ENCODE results near the gene RBM38.
A peak's percentile ranks its signal among the peaks of the same experiment; 100 is the strongest.

Gene RBM38

GRCh38 chr20:57431539-57431835 is 40.3 kb downstream of the RBM38 start:
- Histone ChIP-seq H3K36me3 (ENCODE audit: insufficient read depth, low read length) (no peaks in the 10 kb centered on the region), H3K4me3 (ENCODE audit: low read length, poor library complexity, severe bottlenecking) (no peak overlapping the region), H4K20me1 (ENCODE audit: insufficient read depth, low read length, poor library complexity, severe bottlenecking) (no peaks in the 10 kb centered on the region), H3K9me2 (replicated peaks; ENCODE audit: low read depth, low read length) (no peaks in the 10 kb centered on the region), H3K9ac (ENCODE audit: low read depth, low read length, poor library complexity, severe bottlenecking) (no peak overlapping the region), H3K9me3 (ENCODE audit: insufficient read depth, low read depth, low read length) (no peaks in the 10 kb centered on the region), H3F3A (ENCODE audit: low read depth) (peaks cover 8% of the 10 kb centered on the region; the same call in 1 of the 2 replicates), H3K4me2 (ENCODE audit: low read depth, low read length, poor library complexity, severe bottlenecking) (no peak overlapping the region), H3K4me1 (ENCODE audit: insufficient read depth, low read length, poor library complexity, severe bottlenecking) (peaks cover 54% of the 10 kb centered on the region), H2AFZ (ENCODE audit: low read length) (no peak overlapping the region), H3K27me3 (ENCODE audit: insufficient read depth, low read length, poor library complexity, severe bottlenecking) (no peaks in the 10 kb centered on the region), H3K79me2 (ENCODE audit: insufficient read depth, low read length) (no peaks in the 10 kb centered on the region)
- TF ChIP-seq EZH2phosphoT487 (IDR thresholded peaks at IDR 0.05; ENCODE audit: borderline replicate concordance) = no peak
- TF ChIP-seq CTCF (conservative IDR thresholded peaks at IDR 0.05; ENCODE audit: low read length) = no peak

- H3K9me2 ChIP-seq (replicated peaks; ENCODE audit: low read depth, low read length) = no peaks in the 10 kb centered on the region
- H4K20me1 ChIP-seq (ENCODE audit: insufficient read depth, low read length, poor library complexity, severe bottlenecking) = no peaks in the 10 kb centered on the region
- H3K4me2 ChIP-seq (ENCODE audit: low read depth, low read length, poor library complexity, severe bottlenecking) = peak overlapping the region; percentile 86
- H3K9me3 ChIP-seq (ENCODE audit: insufficient read depth, low read depth, low read length) = no peaks in the 10 kb centered on the region
- peaks cover 54% of the 10 kb centered on the region for H3K4me1 ChIP-seq (ENCODE audit: insufficient read depth, low read length, poor library complexity, severe bottlenecking)
- no peak overlapping the region for H2AFZ ChIP-seq (ENCODE audit: low read length)
- H3F3A ChIP-seq (ENCODE audit: low read depth) = peaks cover 8% of the 10 kb centered on the region; the same call in 1 of the 2 replicates
- TF ChIP-seq CTCF (conservative IDR thresholded peaks at IDR 0.05; ENCODE audit: low read length) (no peak), EZH2phosphoT487 (IDR thresholded peaks at IDR 0.05; ENCODE audit: borderline replicate concordance) (no peak)
- H3K36me3 ChIP-seq (ENCODE audit: insufficient read depth, low read length) = no peaks in the 10 kb centered on the region
- no peaks in the 10 kb centered on the region for H3K79me2 ChIP-seq (ENCODE audit: insufficient read depth, low read length)
- peak overlapping the region; percentile 22 for H3K9ac ChIP-seq (ENCODE audit: low read depth, low read length, poor library complexity, severe bottlenecking)
- H3K27me3 ChIP-seq (ENCODE audit: insufficient read depth, low read length, poor library complexity, severe bottlenecking) = no peaks in the 10 kb centered on the region
- H3K4me3 ChIP-seq (ENCODE audit: low read length, poor library complexity, severe bottlenecking) = peak overlapping the region; percentile 52
These were observed 41.3 kb downstream of the RBM38 start for GRCh38 chr20:57432480-57432861.

GRCh38 chr20:57432862-57433491 is 41.8 kb downstream of the RBM38 start:
- Histone ChIP-seq H3K79me2 (ENCODE audit: insufficient read depth, low read length) (no peaks in the 10 kb centered on the region), H3K27me3 (ENCODE audit: insufficient read depth, low read length, poor library complexity, severe bottlenecking) (no peaks in the 10 kb centered on the region), H3K9me2 (replicated peaks; ENCODE audit: low read depth, low read length) (no peaks in the 10 kb centered on the region), H3K9ac (ENCODE audit: low read depth, low read length, poor library complexity, severe bottlenecking) (peak overlapping the region; percentile 63), H3F3A (ENCODE audit: low read depth) (peaks cover 8% of the 10 kb centered on the region; the same call in 1 of the 2 replicates), H3K9me3 (ENCODE audit: insufficient read depth, low read depth, low read length) (no peaks in the 10 kb centered on the region), H3K36me3 (ENCODE audit: insufficient read depth, low read length) (no peaks in the 10 kb centered on the region), H4K20me1 (ENCODE audit: insufficient read depth, low read length, poor library complexity, severe bottlenecking) (no peaks in the 10 kb centered on the region), H3K4me2 (ENCODE audit: low read depth, low read length, poor library complexity, severe bottlenecking) (peak overlapping the region; percentile 86), H2AFZ (ENCODE audit: low read length) (no peak overlapping the region), H3K4me3 (ENCODE audit: low read length, poor library complexity, severe bottlenecking) (peak overlapping the region; percentile 62), H3K4me1 (ENCODE audit: insufficient read depth, low read length, poor library complexity, severe bottlenecking) (peaks cover 54% of the 10 kb centered on the region)
- TF ChIP-seq EZH2phosphoT487 (IDR thresholded peaks at IDR 0.05; ENCODE audit: borderline replicate concordance) (no peak), CTCF (conservative IDR thresholded peaks at IDR 0.05; ENCODE audit: low read length) (no peak)
